Activated T-helper 17 cell treated with anti-CD3 and anti-CD28 coated beads, Interleukin-2, amount 50 U/mL, for 72 hours (primary cell): ENCODE measurements around the gene KSR1. TPM values are rescaled to one million over a fixed set of nuclear protein-coding genes. Genes with fewer than 3 reads are reported as not detected.

Experiments used
- ATAC-seq: fragments of 150-1000 bp; cut with Tn5 transposase; replicated peaks from 2 replicates; pipeline ENCODE4 v1.10.0; 2021; ENCODE audit warnings: mild to moderate bottlenecking, moderate library complexity
- H3K27ac Mint-ChIP-seq: one replicate; pipeline ENCODE4 v1.8.0; 2022; ENCODE audit warnings: mixed read lengths
- H3K27me3 Mint-ChIP-seq: one replicate; pipeline ENCODE4 v1.8.0; 2022; ENCODE audit warnings: mixed read lengths
- H3K36me3 Mint-ChIP-seq: one replicate; pipeline ENCODE4 v1.8.0; 2022; ENCODE audit warnings: low read depth, mild to moderate bottlenecking, mixed read lengths
- H3K4me1 Mint-ChIP-seq: one replicate; pipeline ENCODE4 v1.8.0; 2022; ENCODE audit warnings: mixed read lengths
- H3K4me3 Mint-ChIP-seq: one replicate; pipeline ENCODE4 v1.8.0; 2022; ENCODE audit warnings: mild to moderate bottlenecking, mixed read lengths
- H3K9me3 Mint-ChIP-seq: one replicate; pipeline ENCODE4 v1.8.0; 2022; ENCODE audit warnings: mixed read lengths
- total RNA-seq, 2 donors: library from RNA; stranded (reverse); gene quantifications; one replicate each; pipeline ENCODE4 v1.2.3, GENCODE V29; 2022

Gene KSR1
- total RNA-seq, 2 donors from 2014 or later, result 46.1 to 52.6 TPM

DNA sequence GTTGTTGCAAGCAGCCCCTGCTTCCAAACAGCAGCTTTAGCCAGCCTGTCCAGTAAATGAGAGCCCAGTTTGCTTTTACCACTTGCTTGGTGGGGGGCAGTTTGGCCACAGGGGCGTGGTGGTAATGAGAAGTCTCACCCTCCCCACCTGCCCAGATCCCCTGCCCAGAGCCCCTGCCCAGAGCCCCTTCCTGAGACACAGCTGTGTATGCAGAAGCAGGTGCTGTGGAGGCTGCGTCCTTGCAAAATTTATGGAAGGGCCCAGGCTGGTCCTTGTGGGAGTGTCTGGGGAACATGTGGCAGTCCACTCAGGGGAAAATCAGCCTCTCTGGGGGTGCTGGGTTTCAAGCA, 147.1 kb downstream of the KSR1 start:
- Mint-ChIP-seq H3K4me3 (no peak overlapping the region), H3K9me3 (no peaks in the 10 kb centered on the region), H3K27ac (no peak overlapping the region), H3K36me3 (peaks cover 57% of the 10 kb centered on the region), H3K27me3 (no peaks in the 10 kb centered on the region), H3K4me1 (peaks cover 4% of the 10 kb centered on the region)
- no peak for ATAC-seq

DNA sequence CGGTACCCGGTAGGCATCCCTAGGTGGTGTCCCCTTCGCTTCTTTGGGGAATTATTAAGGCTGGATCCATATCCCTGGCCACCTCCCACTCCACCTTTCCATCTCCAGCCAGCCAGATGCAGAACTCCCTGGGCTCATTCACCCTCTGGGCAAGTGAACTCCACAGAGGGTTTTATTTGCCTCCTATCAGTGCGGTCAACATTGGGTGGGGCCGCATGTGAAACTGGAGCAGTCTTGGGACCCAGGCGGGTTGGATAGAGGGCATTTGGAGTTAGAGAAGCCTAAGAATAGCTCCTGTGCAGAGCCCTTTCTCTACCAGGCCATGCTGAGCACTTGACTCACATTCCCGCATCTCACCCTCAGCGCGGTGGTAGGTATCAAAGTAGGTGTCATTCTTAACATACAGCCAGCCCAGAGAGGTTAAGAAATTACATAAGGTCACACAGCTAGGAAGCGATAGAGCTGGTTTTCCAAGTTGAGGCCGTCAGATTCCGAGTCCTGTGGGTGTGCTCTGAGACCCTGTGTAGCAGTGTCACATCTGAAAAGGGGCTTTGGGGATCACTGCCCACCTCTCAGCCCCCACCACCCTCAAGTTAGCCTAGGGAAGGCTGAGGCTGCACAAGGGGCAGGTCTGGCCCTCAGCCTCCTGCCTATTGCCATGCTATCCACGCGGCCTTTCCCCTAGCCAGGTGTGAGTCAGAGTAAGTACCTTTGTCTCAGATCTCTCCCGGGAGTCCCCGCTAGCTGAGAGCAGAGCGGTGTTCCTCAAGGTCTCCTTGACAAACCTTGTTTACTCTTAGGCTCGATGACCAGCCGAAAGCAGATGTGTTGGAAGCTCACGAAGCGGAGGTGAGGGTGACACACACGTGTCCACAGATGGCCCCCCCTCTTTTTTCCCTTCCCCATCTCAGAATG, 147.9 kb downstream of the KSR1 start:
- no peaks in the 10 kb centered on the region for H3K27me3 Mint-ChIP-seq
- H3K27ac Mint-ChIP-seq, result no peak overlapping the region
- peaks cover 5% of the 10 kb centered on the region for H3K4me1 Mint-ChIP-seq
- H3K36me3 Mint-ChIP-seq, result peaks cover 65% of the 10 kb centered on the region
- H3K9me3 Mint-ChIP-seq, result no peaks in the 10 kb centered on the region
- no peak for ATAC-seq
- H3K4me3 Mint-ChIP-seq, result no peak overlapping the region

DNA sequence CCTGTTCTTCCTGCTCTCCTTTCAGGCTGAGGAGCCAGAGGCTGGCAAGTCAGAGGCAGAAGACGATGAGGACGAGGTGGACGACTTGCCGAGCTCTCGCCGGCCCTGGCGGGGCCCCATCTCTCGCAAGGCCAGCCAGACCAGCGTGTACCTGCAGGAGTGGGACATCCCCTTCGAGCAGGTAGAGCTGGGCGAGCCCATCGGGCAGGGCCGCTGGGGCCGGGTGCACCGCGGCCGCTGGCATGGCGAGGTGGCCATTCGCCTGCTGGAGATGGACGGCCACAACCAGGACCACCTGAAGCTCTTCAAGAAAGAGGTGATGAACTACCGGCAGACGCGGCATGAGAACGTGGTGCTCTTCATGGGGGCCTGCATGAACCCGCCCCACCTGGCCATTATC, 149.2 kb downstream of the KSR1 start:
- peaks cover 71% of the 10 kb centered on the region for H3K36me3 Mint-ChIP-seq
- no peak for ATAC-seq

DNA sequence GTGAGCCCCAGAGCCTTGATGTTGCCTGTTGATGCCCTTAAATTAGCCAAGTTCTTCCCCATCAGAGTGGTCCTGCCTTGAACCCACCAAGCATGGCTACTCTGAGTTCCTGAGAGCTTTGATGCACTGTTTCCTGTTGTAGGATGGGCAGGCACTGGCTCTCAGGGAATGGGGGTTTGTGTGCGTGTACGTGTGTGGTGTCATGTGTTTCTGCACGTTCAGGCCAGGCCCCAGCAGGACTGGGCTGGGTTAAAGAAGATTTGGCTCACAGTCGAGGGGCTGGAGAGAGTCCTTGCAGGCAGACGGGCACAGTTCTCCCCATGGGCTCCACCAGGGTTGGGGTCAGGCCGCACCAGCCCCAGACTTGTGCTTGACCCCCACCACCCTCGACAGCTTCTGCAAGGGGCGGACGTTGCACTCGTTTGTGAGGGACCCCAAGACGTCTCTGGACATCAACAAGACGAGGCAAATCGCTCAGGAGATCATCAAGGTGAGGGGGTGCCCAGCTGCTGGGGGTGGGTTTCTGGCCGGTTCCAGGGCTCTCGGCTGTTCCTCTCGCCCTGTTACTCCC, 151.4 kb downstream of the KSR1 start:
- Mint-ChIP-seq H3K4me1 (peaks cover 9% of the 10 kb centered on the region), H3K27ac (no peak overlapping the region), H3K4me3 (no peak overlapping the region), H3K9me3 (no peaks in the 10 kb centered on the region), H3K36me3 (peaks cover 81% of the 10 kb centered on the region), H3K27me3 (no peaks in the 10 kb centered on the region)
- no peak for ATAC-seq

More for the DNA sequence above, 149.2 kb downstream of the KSR1 start:
- Mint-ChIP-seq H3K9me3 (no peaks in the 10 kb centered on the region), H3K27ac (no peak overlapping the region), H3K27me3 (no peaks in the 10 kb centered on the region), H3K4me1 (peaks cover 5% of the 10 kb centered on the region), H3K4me3 (no peak overlapping the region)

DNA sequence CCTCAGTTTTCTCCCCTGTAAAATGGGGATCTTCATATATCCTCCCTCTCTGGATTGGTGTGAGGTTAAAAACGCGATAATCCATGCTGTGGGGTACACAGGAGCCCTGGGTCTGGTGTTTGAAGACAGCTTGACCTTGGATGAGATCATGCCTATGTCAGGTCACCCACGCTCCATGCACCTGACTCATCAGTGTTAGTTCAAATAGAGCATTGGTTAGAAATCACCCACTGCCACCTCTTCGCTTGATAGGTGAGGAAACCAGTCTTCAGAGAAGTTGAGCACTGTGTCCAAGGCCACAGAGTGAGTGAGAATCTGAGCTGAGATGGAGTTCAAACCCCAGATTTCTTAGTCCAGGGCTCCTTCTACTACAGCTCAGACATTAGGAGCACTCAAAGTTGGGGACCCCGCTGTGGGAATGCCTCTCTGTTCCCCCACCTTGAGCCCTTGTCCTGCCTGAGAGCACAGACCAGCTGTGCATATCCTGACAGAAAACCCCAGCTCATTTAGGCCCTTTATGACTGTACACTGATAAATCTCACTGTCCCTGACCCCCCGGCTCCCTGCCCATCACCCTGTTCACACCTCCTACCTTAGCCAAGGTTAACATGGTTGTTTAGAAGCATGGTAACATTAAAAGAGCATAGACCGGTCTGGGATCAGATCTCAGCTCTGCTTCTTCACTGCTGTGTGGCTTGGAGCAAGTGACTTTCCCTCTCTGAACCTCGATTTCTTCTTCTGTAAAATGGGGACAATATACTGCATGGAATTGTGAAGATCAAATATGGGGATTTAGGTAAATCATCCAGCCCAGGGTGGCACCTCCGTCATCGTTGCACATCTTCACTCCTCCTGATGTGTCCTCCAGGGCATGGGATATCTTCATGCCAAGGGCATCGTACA, 152.3 kb downstream of the KSR1 start:
- H3K36me3 Mint-ChIP-seq, result peaks cover 91% of the 10 kb centered on the region
- ATAC-seq, result peak; percentile 78
- peaks cover 9% of the 10 kb centered on the region for H3K4me1 Mint-ChIP-seq
- H3K27me3 Mint-ChIP-seq, result no peaks in the 10 kb centered on the region
- peak overlapping the region; percentile 75 for H3K27ac Mint-ChIP-seq
- H3K4me3 Mint-ChIP-seq, result no peak overlapping the region
- H3K9me3 Mint-ChIP-seq, result no peaks in the 10 kb centered on the region

DNA sequence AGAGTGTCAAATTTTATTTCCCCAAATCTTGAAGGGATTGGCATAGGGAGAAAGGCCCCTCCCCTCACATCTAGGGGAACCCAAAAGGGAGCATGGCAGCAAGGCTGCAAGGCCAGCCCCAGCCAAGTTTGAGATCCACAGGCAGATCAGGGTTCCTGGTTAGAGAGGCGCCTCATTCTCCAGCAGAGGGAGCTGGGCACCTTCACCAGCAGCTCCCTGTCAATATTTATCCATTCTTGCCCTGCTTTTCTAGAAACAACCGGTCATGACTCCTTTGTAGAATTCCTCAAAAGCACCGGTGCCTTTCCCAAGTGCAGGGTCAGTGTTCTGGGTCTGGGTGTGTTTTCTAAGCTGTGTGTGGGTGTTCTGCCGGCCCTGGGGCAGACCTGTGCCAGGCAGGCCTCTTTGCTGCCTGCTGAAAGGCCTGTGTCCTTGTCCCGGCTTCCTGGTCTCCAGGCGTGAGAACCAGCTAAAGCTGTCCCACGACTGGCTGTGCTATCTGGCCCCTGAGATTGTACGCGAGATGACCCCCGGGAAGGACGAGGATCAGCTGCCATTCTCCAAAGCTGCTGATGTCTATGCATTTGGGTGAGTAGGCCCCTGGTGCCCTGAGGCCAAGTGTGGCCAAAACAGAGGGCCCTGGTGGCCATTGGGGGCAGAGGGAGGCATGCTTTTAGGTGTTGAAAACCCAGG, 153.5 kb downstream of the KSR1 start:
- H3K9me3 Mint-ChIP-seq, result no peaks in the 10 kb centered on the region
- no peak for ATAC-seq
- no peak overlapping the region for H3K27ac Mint-ChIP-seq
- peaks cover 92% of the 10 kb centered on the region for H3K36me3 Mint-ChIP-seq
- H3K4me1 Mint-ChIP-seq, result peaks cover 9% of the 10 kb centered on the region
- no peak overlapping the region for H3K4me3 Mint-ChIP-seq
- H3K27me3 Mint-ChIP-seq, result no peaks in the 10 kb centered on the region

DNA sequence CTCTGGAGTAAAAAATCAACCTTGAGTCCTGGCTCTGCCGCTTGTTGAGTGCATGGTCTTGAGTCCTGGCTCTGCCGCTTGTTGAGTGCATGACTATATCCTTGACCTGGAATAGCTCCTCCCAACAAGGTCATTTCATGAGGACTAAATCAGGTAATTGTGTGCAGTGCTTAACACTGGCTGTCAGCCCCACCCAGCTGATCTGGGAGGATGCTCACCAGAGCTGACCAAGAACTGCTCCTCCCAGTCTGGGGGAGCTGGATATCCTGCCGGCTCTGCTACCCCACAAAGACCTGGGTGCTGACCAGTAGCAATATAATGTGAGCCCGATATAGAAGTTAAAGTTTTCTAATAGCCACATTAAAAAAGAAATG, 154.0 kb downstream of the KSR1 start:
- H3K27me3 Mint-ChIP-seq, result no peaks in the 10 kb centered on the region
- peaks cover 94% of the 10 kb centered on the region for H3K36me3 Mint-ChIP-seq
- peaks cover 14% of the 10 kb centered on the region for H3K4me1 Mint-ChIP-seq
- no peak for ATAC-seq
- no peaks in the 10 kb centered on the region for H3K9me3 Mint-ChIP-seq
- no peak overlapping the region for H3K27ac Mint-ChIP-seq
- H3K4me3 Mint-ChIP-seq, result no peak overlapping the region

DNA sequence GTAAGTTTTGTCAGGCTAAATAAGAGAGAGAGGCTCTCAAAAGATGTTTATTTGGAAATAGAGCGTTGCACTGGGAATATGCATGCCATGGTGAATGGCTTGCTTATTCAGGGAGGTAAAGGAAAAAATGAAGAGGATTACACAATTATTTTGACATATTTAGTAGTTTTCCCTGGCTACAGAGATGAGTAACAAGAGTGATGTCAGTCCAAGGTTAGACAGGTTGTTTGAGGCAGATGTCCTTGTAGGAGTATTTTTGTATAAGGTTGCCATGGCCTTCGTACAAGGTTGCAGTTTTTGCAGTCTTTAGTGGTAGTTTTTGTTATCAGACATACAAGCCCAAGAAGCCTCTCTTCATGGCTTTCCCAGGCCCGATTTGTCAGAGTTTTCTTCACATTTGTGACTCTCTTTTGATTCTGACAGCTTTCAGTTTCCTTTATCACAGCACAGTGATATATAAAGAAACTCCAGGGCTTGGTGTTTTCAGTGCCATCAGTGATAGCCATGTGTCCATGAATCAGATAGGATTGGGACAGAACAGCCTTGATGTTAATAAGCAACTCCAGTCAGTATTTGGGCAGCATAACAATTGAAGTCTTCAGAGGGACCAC, 156.0 kb downstream of the KSR1 start:
- peak; percentile 57 for ATAC-seq
- Mint-ChIP-seq H3K27ac (peak overlapping the region; percentile 55), H3K36me3 (peaks cover 94% of the 10 kb centered on the region), H3K4me3 (no peak overlapping the region), H3K4me1 (peaks cover 30% of the 10 kb centered on the region), H3K9me3 (no peaks in the 10 kb centered on the region), H3K27me3 (no peaks in the 10 kb centered on the region)

DNA sequence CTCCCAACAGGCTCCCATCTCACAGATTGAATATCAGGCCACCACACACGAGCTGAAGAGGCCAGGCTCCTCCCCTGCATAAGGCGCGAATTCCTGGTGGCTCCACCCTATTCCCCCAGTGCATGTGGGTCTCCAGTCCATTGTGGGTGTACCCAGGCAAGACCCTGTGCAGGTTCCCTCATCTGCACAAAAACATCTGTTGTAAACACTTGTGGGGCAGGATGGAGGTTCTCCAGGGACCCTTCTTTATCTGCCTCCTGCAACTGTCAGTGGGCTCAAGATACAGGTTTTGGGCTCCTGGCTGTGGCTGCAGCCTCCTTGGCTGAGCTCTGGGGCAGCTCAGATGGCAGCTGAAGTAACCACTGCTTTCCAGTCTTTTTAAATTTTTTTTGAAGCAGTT, 157.2 kb downstream of the KSR1 start:
- peaks cover 26% of the 10 kb centered on the region for H3K4me1 Mint-ChIP-seq
- no peak for ATAC-seq
- H3K27ac Mint-ChIP-seq, result no peak overlapping the region
- H3K27me3 Mint-ChIP-seq, result no peaks in the 10 kb centered on the region
- no peak overlapping the region for H3K4me3 Mint-ChIP-seq
- H3K9me3 Mint-ChIP-seq, result no peaks in the 10 kb centered on the region
- peaks cover 96% of the 10 kb centered on the region for H3K36me3 Mint-ChIP-seq

DNA sequence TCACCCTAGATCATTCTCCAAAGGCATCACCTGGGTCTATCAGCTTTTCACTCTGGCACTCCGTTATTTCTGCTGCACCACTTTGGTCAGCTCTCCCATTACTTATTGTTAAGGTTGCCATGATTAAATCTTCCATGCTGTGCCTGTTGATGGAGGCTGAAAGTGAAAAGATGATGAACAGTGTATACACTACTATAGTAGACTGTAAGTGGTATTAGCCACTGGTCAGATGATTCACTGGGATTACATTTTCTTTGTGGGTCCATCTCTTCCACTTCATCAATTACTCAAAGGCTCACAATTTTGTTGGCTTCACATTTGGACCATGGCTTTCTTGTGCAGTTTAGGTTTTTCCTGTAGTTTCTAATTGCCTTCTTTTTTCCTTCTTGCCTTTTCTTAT, 158.9 kb downstream of the KSR1 start:
- Mint-ChIP-seq H3K36me3 (peaks cover 96% of the 10 kb centered on the region), H3K27me3 (no peaks in the 10 kb centered on the region), H3K4me1 (peaks cover 26% of the 10 kb centered on the region), H3K9me3 (no peaks in the 10 kb centered on the region), H3K27ac (peak overlapping the region; percentile 34), H3K4me3 (no peak overlapping the region)
- peak; percentile 71 for ATAC-seq

DNA sequence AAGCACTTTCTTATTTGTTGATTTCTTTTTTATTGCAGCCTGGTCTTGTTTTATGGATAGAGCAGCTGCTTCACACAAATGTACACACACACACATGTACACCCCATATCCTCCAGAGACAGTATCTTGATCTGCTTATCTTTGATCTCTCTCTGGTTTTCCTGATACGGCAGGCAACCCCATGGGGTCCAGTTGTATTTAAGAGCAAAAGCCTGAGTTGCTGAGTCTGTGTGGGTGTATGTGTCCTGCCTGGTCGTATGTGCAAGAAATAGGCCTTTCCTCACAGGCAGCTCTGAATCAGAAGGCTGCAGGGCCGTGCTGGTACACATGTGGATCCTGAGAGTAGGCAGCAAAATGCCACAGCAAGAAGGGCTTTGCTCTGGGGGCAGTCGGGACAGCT, 160.2 kb downstream of the KSR1 start:
- peak; percentile 28 for ATAC-seq
- Mint-ChIP-seq H3K4me1 (peaks cover 30% of the 10 kb centered on the region), H3K27ac (peak overlapping the region; percentile 45), H3K27me3 (no peaks in the 10 kb centered on the region), H3K9me3 (no peaks in the 10 kb centered on the region), H3K36me3 (peaks cover 99% of the 10 kb centered on the region), H3K4me3 (peak overlapping the region; percentile 32)

DNA sequence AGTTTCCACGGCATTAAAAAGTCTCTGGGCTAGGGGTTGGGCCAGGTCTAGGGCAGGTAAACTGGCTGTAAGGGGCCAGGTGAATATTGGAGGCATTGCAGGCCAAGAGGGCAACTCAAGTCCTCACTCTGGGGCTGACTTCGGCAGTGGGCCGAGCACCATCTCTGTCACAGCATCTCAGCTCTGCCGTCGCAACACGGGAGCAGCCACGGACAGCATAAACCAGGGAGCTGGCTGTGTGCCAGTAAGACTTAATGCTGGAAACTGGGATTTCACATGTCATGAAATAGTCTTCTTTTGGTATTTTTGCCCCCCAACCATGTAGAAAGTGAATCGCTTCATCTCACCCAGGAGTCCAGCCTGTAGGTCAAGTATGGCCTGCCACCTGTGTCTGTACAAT, 162.2 kb downstream of the KSR1 start:
- Mint-ChIP-seq H3K27ac (no peak overlapping the region), H3K36me3 (peaks cover 97% of the 10 kb centered on the region), H3K4me1 (peaks cover 26% of the 10 kb centered on the region), H3K27me3 (no peaks in the 10 kb centered on the region), H3K9me3 (no peaks in the 10 kb centered on the region), H3K4me3 (no peak overlapping the region)
- ATAC-seq, result no peak

DNA sequence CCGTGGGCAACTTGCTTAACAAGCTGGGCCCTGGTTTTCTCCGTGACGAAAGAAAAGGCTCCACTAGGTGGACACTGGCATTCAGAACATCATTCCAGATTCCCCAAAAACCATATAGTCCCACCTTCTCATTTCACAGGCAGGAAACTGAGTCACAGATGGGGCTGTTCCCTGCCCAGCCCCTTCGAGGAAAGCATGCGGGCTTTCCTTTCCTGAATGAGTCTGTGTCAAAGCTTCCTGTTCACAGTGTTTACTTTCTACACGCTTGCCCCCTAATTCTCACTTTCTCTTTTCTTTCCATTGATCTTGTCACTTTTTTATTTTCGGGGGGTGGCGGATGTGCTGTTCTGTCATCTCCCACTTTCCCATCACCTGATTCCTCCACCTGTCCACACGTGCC, 164.5 kb downstream of the KSR1 start:
- Mint-ChIP-seq H3K27me3 (no peaks in the 10 kb centered on the region), H3K36me3 (peaks cover 86% of the 10 kb centered on the region), H3K4me1 (peaks cover 17% of the 10 kb centered on the region), H3K4me3 (peak overlapping the region; percentile 25), H3K27ac (peak overlapping the region; percentile 86), H3K9me3 (no peaks in the 10 kb centered on the region)
- peak; percentile 65 for ATAC-seq

DNA sequence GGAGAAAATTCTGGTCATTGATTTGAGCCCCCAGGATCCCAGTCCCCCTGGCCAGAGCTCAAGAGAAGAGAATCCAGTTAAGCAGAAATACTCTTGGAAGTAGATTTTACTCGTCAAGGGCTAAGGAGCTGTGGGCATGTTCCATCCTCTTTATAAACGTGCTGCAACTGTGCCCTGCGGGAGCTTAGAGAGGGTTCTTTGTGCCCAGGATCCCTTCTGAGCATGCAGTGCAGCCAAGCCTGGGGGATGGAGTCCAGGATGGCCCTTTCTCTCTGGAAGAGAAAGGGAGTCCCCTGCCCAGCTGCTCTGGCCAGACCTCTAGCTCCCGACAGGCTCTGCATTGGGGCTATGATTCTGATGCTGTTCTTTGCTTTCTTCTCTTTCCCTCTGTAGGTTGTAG, 165.3 kb downstream of the KSR1 start:
- H3K27ac Mint-ChIP-seq, result no peak overlapping the region
- peaks cover 9% of the 10 kb centered on the region for H3K4me1 Mint-ChIP-seq
- peaks cover 78% of the 10 kb centered on the region for H3K36me3 Mint-ChIP-seq
- ATAC-seq, result no peak
- no peak overlapping the region for H3K4me3 Mint-ChIP-seq
- H3K27me3 Mint-ChIP-seq, result no peaks in the 10 kb centered on the region
- no peaks in the 10 kb centered on the region for H3K9me3 Mint-ChIP-seq
